DOHH2 (cell line): ENCODE measurements around the gene RIC8A.
"Not testable (repeated sequence)": the region's sequence is repeated elsewhere in the genome, so short reads cannot be mapped to it uniquely, and the experiment has no call there.

Experiments used
- H3F3A ChIP-seq: fragments of 200-600 bp; sonication (generic), shearing (Covaris generic); 2 replicates; pipeline ENCODE4 v1.6.0; 2016; ENCODE audit warnings: antibody characterized with exemption, mild to moderate bottlenecking; ENCODE audit not compliant: control insufficient read depth, insufficient read depth
- H3K27ac ChIP-seq: fragments of 200-600 bp; sonication (generic); 2 replicates; pipeline ENCODE4 v1.5.1; 2014; ENCODE audit warnings: low read depth, mild to moderate bottlenecking, low read length, moderate library complexity
- H3K27me3 ChIP-seq: fragments of 200-600 bp; sonication (generic); 2 replicates; pipeline ENCODE4 v1.6.1; 2014; ENCODE audit warnings: mild to moderate bottlenecking, low read length, mixed read lengths; ENCODE audit not compliant: control insufficient read depth
- H3K36me3 ChIP-seq: fragments of 200-600 bp; sonication (generic); 2 replicates; pipeline ENCODE4 v1.6.1; 2014; ENCODE audit warnings: mild to moderate bottlenecking, low read length, moderate library complexity, mixed read lengths; ENCODE audit not compliant: control insufficient read depth
- H3K4me1 ChIP-seq: fragments of 200-600 bp; sonication (generic); 2 replicates; pipeline ENCODE4 v1.6.1; 2014; ENCODE audit warnings: mild to moderate bottlenecking, low read length, mixed read lengths; ENCODE audit not compliant: control insufficient read depth
- H3K4me2 ChIP-seq: fragments of 200-600 bp; sonication (generic); 2 replicates; pipeline ENCODE4 v1.6.0; 2014; ENCODE audit warnings: mild to moderate bottlenecking, low read length, moderate library complexity
- H3K4me3 ChIP-seq: fragments of 200-600 bp; sonication (generic); 2 replicates; pipeline ENCODE4 v1.5.1; 2014; ENCODE audit warnings: mild to moderate bottlenecking, low read length, mixed read lengths
- H3K79me2 ChIP-seq: fragments of 200-600 bp; sonication (generic); 2 replicates; pipeline ENCODE4 v1.6.1; 2014; ENCODE audit warnings: mild to moderate bottlenecking, low read length, mixed read lengths; ENCODE audit not compliant: control insufficient read depth
- H3K9me2 ChIP-seq: fragments of 200-600 bp; sonication (generic); replicated peaks from 2 replicates; pipeline ENCODE4 v1.6.1; 2014; ENCODE audit warnings: mild to moderate bottlenecking, low read length, mixed read lengths; ENCODE audit not compliant: control insufficient read depth
- H3K9me3 ChIP-seq: fragments of 200-600 bp; sonication (generic); 2 replicates; pipeline ENCODE4 v1.6.1; 2014; ENCODE audit warnings: antibody characterized with exemption, low read length, mixed read lengths; ENCODE audit not compliant: control insufficient read depth, insufficient read depth
- H4K20me1 ChIP-seq: fragments of 200-600 bp; sonication (generic); 2 replicates; pipeline ENCODE4 v1.6.0; 2014; ENCODE audit warnings: low read depth, mild to moderate bottlenecking, antibody characterized with exemption, low read length, moderate library complexity; ENCODE audit not compliant: control insufficient read depth, insufficient read depth
- CTCF ChIP-seq: fragments of 200-600 bp; sonication (generic); IDR thresholded peaks from one replicate; pipeline ENCODE4 v1.5.1; 2014; ENCODE audit warnings: antibody characterized with exemption, mild to moderate bottlenecking, low read depth, low read length; ENCODE audit not compliant: poor library complexity, severe bottlenecking
- EZH2phosphoT487 ChIP-seq: fragments of 200-600 bp; sonication (generic); IDR thresholded peaks from 2 replicates; pipeline ENCODE4 v1.6.1; 2017; ENCODE audit warnings: borderline replicate concordance, mild to moderate bottlenecking, antibody characterized with exemption, low read length, moderate library complexity, mixed read lengths

The RIC8A gene

DNA sequence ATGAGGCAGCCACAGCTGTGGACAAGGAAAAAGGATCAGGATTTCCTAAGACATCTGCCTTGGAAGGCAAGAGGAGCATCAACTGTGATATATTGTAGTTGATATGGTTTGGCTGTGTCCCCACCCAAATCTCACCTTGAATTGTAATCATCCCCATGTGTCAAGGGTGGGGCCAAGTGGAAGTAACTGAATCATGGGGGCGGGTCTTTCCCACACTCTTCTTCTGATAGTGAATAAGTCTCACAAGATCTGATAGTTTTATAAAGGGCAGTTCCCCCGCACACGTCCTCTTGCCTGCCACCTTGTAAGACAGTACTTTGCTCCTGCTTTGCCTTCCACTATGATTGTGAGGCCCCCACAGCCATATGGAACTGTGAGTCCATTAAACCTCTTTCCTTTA is 10.2 kb downstream of the RIC8A start:
- H3K27me3 ChIP-seq: no peaks in the 10 kb centered on the region
- no peaks in the 10 kb centered on the region for H3K4me1 ChIP-seq
- H3K4me3 ChIP-seq: no peak overlapping the region
- H3K36me3 ChIP-seq: peaks cover 35% of the 10 kb centered on the region
- no peak for TF ChIP-seq CTCF
- TF ChIP-seq EZH2phosphoT487: no peak
- H3K27ac ChIP-seq: no peak overlapping the region
- no peaks in the 10 kb centered on the region for H3K79me2 ChIP-seq
- H3K9me2 ChIP-seq: no peaks in the 10 kb centered on the region
- no peaks in the 10 kb centered on the region for H3K9me3 ChIP-seq
- H4K20me1 ChIP-seq: no peaks in the 10 kb centered on the region
- H3K4me2 ChIP-seq: no peak overlapping the region
- H3F3A ChIP-seq: peaks cover 4% of the 10 kb centered on the region; the same call in 1 of the 2 replicates

GRCh38 chr11:218815-219593 is 11.5 kb downstream of the RIC8A start:
- Histone ChIP-seq H3K9me3 (no peaks in the 10 kb centered on the region), H3K9me2 (no peaks in the 10 kb centered on the region), H3K79me2 (no peaks in the 10 kb centered on the region), H4K20me1 (no peaks in the 10 kb centered on the region), H3K27me3 (no peaks in the 10 kb centered on the region), H3K36me3 (peaks cover 24% of the 10 kb centered on the region), H3F3A (peaks cover 4% of the 10 kb centered on the region; the same call in 1 of the 2 replicates), H3K4me1 (no peaks in the 10 kb centered on the region), H3K27ac (no peak overlapping the region), H3K4me3 (no peak overlapping the region), H3K4me2 (no peak overlapping the region)
- TF ChIP-seq EZH2phosphoT487: no peak
- TF ChIP-seq CTCF: no peak

DNA sequence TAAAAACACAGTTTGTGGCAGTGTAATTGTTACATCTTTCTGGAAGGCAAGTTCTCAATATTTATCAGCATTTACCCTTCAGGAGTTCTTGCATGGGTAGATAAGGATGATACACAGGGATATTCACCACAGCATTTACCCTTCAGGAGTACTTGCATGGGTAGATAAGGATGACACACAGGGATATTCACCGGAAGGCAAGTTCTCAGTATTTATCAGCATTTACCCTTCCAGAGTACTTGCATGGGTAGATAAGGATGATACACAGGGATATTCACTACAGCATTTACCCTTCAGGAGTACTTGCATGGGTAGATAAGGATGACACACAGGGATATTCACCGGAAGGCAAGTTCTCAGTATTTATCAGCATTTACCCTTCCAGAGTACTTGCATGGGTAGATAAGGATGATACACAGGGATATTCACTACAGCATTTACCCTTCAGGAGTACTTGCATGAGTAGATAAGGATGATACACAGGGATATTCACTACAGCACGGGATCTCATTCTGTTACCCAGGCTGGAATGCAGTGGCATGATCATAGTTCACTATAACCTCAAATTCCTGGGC is 13.2 kb downstream of the RIC8A start:
- not testable (repeated sequence) for H3K27me3 ChIP-seq, H3K4me2 ChIP-seq, H3K9me2 ChIP-seq, H4K20me1 ChIP-seq, H3K36me3 ChIP-seq, H3K4me1 ChIP-seq, H3K4me3 ChIP-seq, H3F3A ChIP-seq, H3K9me3 ChIP-seq, H3K27ac ChIP-seq, H3K79me2 ChIP-seq

DNA sequence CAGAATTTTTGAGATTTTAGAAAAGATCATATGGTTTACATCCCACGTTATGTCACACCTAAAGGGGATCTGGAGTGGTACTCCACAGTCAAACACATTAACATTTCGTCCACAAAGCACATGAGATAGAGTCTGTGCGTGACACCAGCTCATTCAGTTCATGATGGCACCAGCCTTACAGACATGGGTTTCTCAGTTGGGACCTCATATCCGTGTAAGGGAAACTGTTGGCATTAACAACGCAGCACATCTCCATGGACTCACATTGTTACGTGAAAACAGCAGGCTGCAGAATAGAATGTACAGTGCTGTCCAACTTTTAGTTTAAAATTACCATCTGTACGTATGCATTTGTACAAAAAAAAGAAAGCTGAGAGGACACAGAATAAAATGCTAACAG is 14.0 kb downstream of the RIC8A start:
- H3K4me3 ChIP-seq: no peak overlapping the region
- H3K79me2 ChIP-seq: no peaks in the 10 kb centered on the region
- H3K4me1 ChIP-seq: no peaks in the 10 kb centered on the region
- H3K27ac ChIP-seq: no peak overlapping the region
- H3K27me3 ChIP-seq: no peaks in the 10 kb centered on the region
- no peak overlapping the region for H3K4me2 ChIP-seq
- H4K20me1 ChIP-seq: no peaks in the 10 kb centered on the region
- TF ChIP-seq EZH2phosphoT487: no peak
- TF ChIP-seq CTCF: no peak
- H3K9me2 ChIP-seq: no peaks in the 10 kb centered on the region
- H3K9me3 ChIP-seq: no peaks in the 10 kb centered on the region
- peaks cover 2% of the 10 kb centered on the region; the same call in 1 of the 2 replicates for H3F3A ChIP-seq
- H3K36me3 ChIP-seq: no peaks in the 10 kb centered on the region
